CD14-positive monocyte (primary cell): Measurements from ENCODE around the gene NSD1. TPM values are rescaled to one million over a fixed set of nuclear protein-coding genes. Genes with fewer than 3 reads are reported as not detected.

Source experiments
- DNase-seq, 3 donors: peaks; one replicate each; pipeline ENCODE4 v3.0.0-alpha.2; 2011 to 2022
- H2AFZ ChIP-seq: 2 replicates; pipeline ENCODE4 v1.6.0; 2012; ENCODE audit warnings: mild to moderate bottlenecking, low read depth, low read length, inconsistent platforms; ENCODE audit not compliant: insufficient read depth, poor library complexity, severe bottlenecking
- H3K27ac ChIP-seq, 2 donors: 1 replicate in 1 of 2; 2 replicates in 1 of 2; pipeline ENCODE4 v1.5.1; 2012 to 2013; ENCODE audit warnings: low read length in 2 of 2, control low read depth in 1 of 2, inconsistent platforms in 1 of 2, low read depth in 1 of 2, mild to moderate bottlenecking in 1 of 2
- H3K27me3 ChIP-seq, 2 donors: one replicate each; pipeline versions ENCODE4 v1.6.0 to v1.6.1; 2011 to 2013; ENCODE audit warnings: low read length in 2 of 2; ENCODE audit not compliant: control insufficient read depth in 2 of 2, insufficient read depth in 2 of 2
- H3K36me3 ChIP-seq, 2 donors: replicated peaks in 1 of 2; 1 replicate in 1 of 2; 2 replicates in 1 of 2; pipeline versions ENCODE4 v1.5.1 to v1.6.1; 2012 to 2013; ENCODE audit warnings: low read length in 2 of 2, control low read depth in 1 of 2, inconsistent platforms in 1 of 2, mild to moderate bottlenecking in 1 of 2; ENCODE audit not compliant: insufficient read depth in 2 of 2, control insufficient read depth in 1 of 2
- H3K4me1 ChIP-seq, 2 donors: 1 replicate in 1 of 2; 2 replicates in 1 of 2; pipeline versions ENCODE4 v1.5.1 to v1.6.1; 2012 to 2013; ENCODE audit warnings: low read length in 2 of 2, control low read depth in 1 of 2, inconsistent platforms in 1 of 2, mild to moderate bottlenecking in 1 of 2, moderate library complexity in 1 of 2; ENCODE audit not compliant: insufficient read depth in 2 of 2, control insufficient read depth in 1 of 2
- H3K4me2 ChIP-seq: replicated peaks from 2 replicates; pipeline ENCODE3; 2012; ENCODE audit warnings: low read length, moderate library complexity, mild to moderate bottlenecking; ENCODE audit not compliant: poor library complexity, severe bottlenecking; ENCODE audit errors: extremely low read depth
- H3K4me3 ChIP-seq, 3 experiments: fragments of 200-600 bp in 1 of 3; sonication (generic) in 1 of 3; replicated peaks in 1 of 3; 1 replicate in 2 of 3; 2 replicates in 1 of 3; pipeline ENCODE4 v1.5.1; 2011 to 2013; ENCODE audit warnings: low read length in 3 of 3, mild to moderate bottlenecking in 3 of 3, control low read depth in 2 of 3, low read depth in 2 of 3, inconsistent platforms in 1 of 3, moderate library complexity in 1 of 3
- H3K79me2 ChIP-seq: 2 replicates; pipeline ENCODE4 v1.6.0; 2012; ENCODE audit warnings: mild to moderate bottlenecking, control low read depth, inconsistent platforms, low read length, moderate library complexity; ENCODE audit not compliant: insufficient read depth
- H3K9ac ChIP-seq: 2 replicates; pipeline ENCODE4 v1.6.0; 2017; ENCODE audit warnings: low read length, mild to moderate bottlenecking; ENCODE audit not compliant: insufficient read depth, poor library complexity, severe bottlenecking
- H3K9me3 ChIP-seq, 2 donors: replicated peaks in 1 of 2; 1 replicate in 1 of 2; 2 replicates in 1 of 2; pipeline versions ENCODE4 v1.5.1 to v1.6.1; 2012 to 2013; ENCODE audit warnings: low read length in 2 of 2, control low read depth in 1 of 2; ENCODE audit not compliant: control insufficient read depth in 1 of 2, insufficient read depth in 1 of 2
- H4K20me1 ChIP-seq: 2 replicates; pipeline ENCODE4 v1.6.0; 2012; ENCODE audit warnings: mild to moderate bottlenecking, low read length, control low read depth, moderate library complexity; ENCODE audit not compliant: insufficient read depth
- H3K27ac Mint-ChIP-seq, 7 donors: one replicate each; pipeline ENCODE4 v1.8.0; 2020; ENCODE audit warnings: mild to moderate bottlenecking in 7 of 7, mixed read lengths in 7 of 7, moderate library complexity in 6 of 7, inconsistent platforms in 2 of 7
- H3K27me3 Mint-ChIP-seq, 3 donors: one replicate each; pipeline ENCODE4 v1.8.0; 2021 to 2022; ENCODE audit warnings: low read depth in 3 of 3, mild to moderate bottlenecking in 3 of 3, mixed read lengths in 3 of 3, moderate library complexity in 3 of 3, inconsistent platforms in 1 of 3
- H3K36me3 Mint-ChIP-seq, 2 donors: one replicate each; pipeline ENCODE4 v1.8.0; 2020; ENCODE audit warnings: mixed read lengths in 2 of 2, inconsistent platforms in 1 of 2, mild to moderate bottlenecking in 1 of 2
- H3K4me1 Mint-ChIP-seq: one replicate; pipeline ENCODE4 v1.8.0; 2020; ENCODE audit warnings: mild to moderate bottlenecking, mixed read lengths
- H3K4me3 Mint-ChIP-seq, 2 donors: one replicate each; pipeline ENCODE4 v1.8.0; 2020; ENCODE audit warnings: mild to moderate bottlenecking in 2 of 2, mixed read lengths in 2 of 2, moderate library complexity in 1 of 2
- H3K9me3 Mint-ChIP-seq, 7 donors: one replicate each; pipeline ENCODE4 v1.8.0; 2020 to 2022; ENCODE audit warnings: mixed read lengths in 7 of 7, mild to moderate bottlenecking in 6 of 7, moderate library complexity in 6 of 7, inconsistent platforms in 2 of 7
- WGBS: methylation state at CpG from one replicate; pipeline ENCODE4 v1.1.5; 2013; ENCODE audit warnings: missing lambda C conversion rate; ENCODE audit not compliant: insufficient coverage; 5-methylcytosine and 5-hydroxymethylcytosine counted together
- intact Hi-C, 2 donors: fragments of 100-400 bp; cut with micrococcal nuclease; formaldehyde crosslinking; loops; one replicate each; pipeline versions ENCODE4 v1.15.0 to v1.15.1; 2023
- polyA plus RNA-seq, 3 donors: library from polyadenylated mRNA; depleted of rRNA in 1 of 3; unstranded in 2 of 3; stranded (reverse) in 1 of 3; fragments of 300-500 nt in 2 of 3; fragments of >200 nt in 1 of 3; fragmentation: Illumina TruSeq in 2 of 3; gene quantifications; 1 replicate in 2 of 3; 2 replicates in 1 of 3; pipeline ENCODE4 v1.2.3, GENCODE V29; 2012 to 2021
- TF ChIP-seq, protein P1 (sequence below): fragments of 200-600 bp; IDR thresholded peaks from one replicate; pipeline ENCODE4 v1.8.0; 2022; ENCODE audit warnings: antibody characterized with exemption, mild to moderate bottlenecking

NSD1 gene
- polyA plus RNA-seq, 3 donors: 12.6 to 31.9 (median 19.0) TPM

DNA sequence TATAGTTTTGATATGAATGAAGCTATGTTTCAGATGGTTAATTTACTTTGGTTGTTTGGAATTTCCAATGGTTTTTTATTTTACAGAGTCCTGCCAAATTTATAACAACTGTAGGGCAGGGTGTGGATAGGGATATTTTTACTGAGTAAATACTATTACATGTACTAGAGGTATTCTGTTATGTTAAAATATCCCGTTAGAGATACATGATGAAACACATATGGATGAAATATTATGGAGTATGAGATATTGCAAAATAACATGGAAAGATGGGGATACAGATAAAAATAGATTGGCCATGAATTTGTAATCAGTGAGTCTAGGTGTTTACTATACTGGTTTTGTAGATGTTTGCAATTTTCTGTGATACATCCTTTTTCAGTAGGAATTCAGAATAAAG is 93.3 kb downstream of the NSD1 start:
- no peak overlapping the region for H3K27ac Mint-ChIP-seq
- Histone ChIP-seq H3K4me2 (no peak overlapping the region), H3K27ac (no peak overlapping the region), H3K9me3 (no peaks in the 10 kb centered on the region), H2AFZ (no peak overlapping the region), H3K9ac (no peak overlapping the region), H3K36me3 (peaks cover 30 to 69% of the 10 kb centered on the region in 2 donors), H3K79me2 (peaks cover 92% of the 10 kb centered on the region), H4K20me1 (peaks cover 100% of the 10 kb centered on the region), H3K4me1 (no peaks in the 10 kb centered on the region), H3K4me3 (no peak overlapping the region), H3K27me3 (no peaks in the 10 kb centered on the region)
- no peaks in the 10 kb centered on the region for H3K27me3 Mint-ChIP-seq
- H3K4me1 Mint-ChIP-seq: peaks cover 10% of the 10 kb centered on the region
- intact Hi-C loops: no loop called here
- peaks cover 41 to 60% of the 10 kb centered on the region in 2 donors for H3K36me3 Mint-ChIP-seq
- no peaks in the 10 kb centered on the region for H3K9me3 Mint-ChIP-seq
- H3K4me3 Mint-ChIP-seq: no peak overlapping the region
- no peak for DNase-seq
- WGBS: no CpG with 5 or more reads among the region's 1 CpG
- TF ChIP-seq, protein P1, sequence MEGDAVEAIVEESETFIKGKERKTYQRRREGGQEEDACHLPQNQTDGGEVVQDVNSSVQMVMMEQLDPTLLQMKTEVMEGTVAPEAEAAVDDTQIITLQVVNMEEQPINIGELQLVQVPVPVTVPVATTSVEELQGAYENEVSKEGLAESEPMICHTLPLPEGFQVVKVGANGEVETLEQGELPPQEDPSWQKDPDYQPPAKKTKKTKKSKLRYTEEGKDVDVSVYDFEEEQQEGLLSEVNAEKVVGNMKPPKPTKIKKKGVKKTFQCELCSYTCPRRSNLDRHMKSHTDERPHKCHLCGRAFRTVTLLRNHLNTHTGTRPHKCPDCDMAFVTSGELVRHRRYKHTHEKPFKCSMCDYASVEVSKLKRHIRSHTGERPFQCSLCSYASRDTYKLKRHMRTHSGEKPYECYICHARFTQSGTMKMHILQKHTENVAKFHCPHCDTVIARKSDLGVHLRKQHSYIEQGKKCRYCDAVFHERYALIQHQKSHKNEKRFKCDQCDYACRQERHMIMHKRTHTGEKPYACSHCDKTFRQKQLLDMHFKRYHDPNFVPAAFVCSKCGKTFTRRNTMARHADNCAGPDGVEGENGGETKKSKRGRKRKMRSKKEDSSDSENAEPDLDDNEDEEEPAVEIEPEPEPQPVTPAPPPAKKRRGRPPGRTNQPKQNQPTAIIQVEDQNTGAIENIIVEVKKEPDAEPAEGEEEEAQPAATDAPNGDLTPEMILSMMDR: no peak

GRCh38 chr5:177228751-177229150 is 95.2 kb downstream of the NSD1 start:
- TF ChIP-seq, protein P1: no peak
- no CpG with 5 or more reads among the region's 3 CpGs for WGBS
- peaks cover 3% of the 10 kb centered on the region for H3K4me1 Mint-ChIP-seq
- no peaks in the 10 kb centered on the region for H3K9me3 Mint-ChIP-seq
- no peak overlapping the region for H3K9ac ChIP-seq
- H3K27ac ChIP-seq: no peak overlapping the region
- intact Hi-C loops: no loop called here
- no peak overlapping the region for H3K27ac Mint-ChIP-seq
- peaks cover 92% of the 10 kb centered on the region for H3K79me2 ChIP-seq
- H3K4me2 ChIP-seq: no peak overlapping the region
- no peaks in the 10 kb centered on the region for H3K27me3 ChIP-seq
- H3K36me3 Mint-ChIP-seq: peaks cover 47 to 64% of the 10 kb centered on the region in 2 donors
- no peaks in the 10 kb centered on the region for H3K27me3 Mint-ChIP-seq
- H3K4me3 Mint-ChIP-seq: no peak overlapping the region
- H2AFZ ChIP-seq: no peak overlapping the region
- no peak for DNase-seq
- H3K36me3 ChIP-seq: peaks cover 24 to 73% of the 10 kb centered on the region in 2 donors
- H3K4me3 ChIP-seq: no peak overlapping the region
- no peaks in the 10 kb centered on the region for H3K9me3 ChIP-seq
- H4K20me1 ChIP-seq: peaks cover 100% of the 10 kb centered on the region
- no peaks in the 10 kb centered on the region for H3K4me1 ChIP-seq
